Ishikawa (cell line): ENCODE data around the gene YPEL3.

Source experiments
- CEBPB ChIP-seq: IDR thresholded peaks from 2 replicates; pipeline ENCODE4 v1.6.1; 2012
- CREB1 ChIP-seq: IDR thresholded peaks from 2 replicates; pipeline ENCODE4 v1.6.1; 2012; ENCODE audit warnings: low read depth
- EGR1 ChIP-seq: IDR thresholded peaks from 2 replicates; pipeline ENCODE4 v1.6.1; 2012
- EP300 ChIP-seq: IDR thresholded peaks from 2 replicates; pipeline ENCODE4 v1.6.1; 2012; ENCODE audit warnings: borderline replicate concordance
- FOXM1 ChIP-seq: IDR thresholded peaks from 2 replicates; pipeline ENCODE4 v1.6.1; 2012; ENCODE audit warnings: low read depth, borderline replicate concordance
- MAX ChIP-seq: IDR thresholded peaks from 2 replicates; pipeline ENCODE4 v1.6.1; 2012
- NFIC ChIP-seq: IDR thresholded peaks from 2 replicates; pipeline ENCODE4 v1.6.1; 2012
- RAD21 ChIP-seq: IDR thresholded peaks from 2 replicates; pipeline ENCODE4 v1.6.1; 2012; ENCODE audit warnings: low read depth
- REST ChIP-seq: IDR thresholded peaks from 2 replicates; pipeline ENCODE4 v1.6.1; 2012; ENCODE audit warnings: low read depth, mild to moderate bottlenecking
- TAF1 ChIP-seq: IDR thresholded peaks from 2 replicates; pipeline ENCODE4 v1.6.1; 2012; ENCODE audit warnings: low read depth, mild to moderate bottlenecking
- TCF12 ChIP-seq: IDR thresholded peaks from 2 replicates; pipeline ENCODE4 v1.6.1; 2012; ENCODE audit warnings: low read depth
- TEAD4 ChIP-seq: IDR thresholded peaks from 2 replicates; pipeline ENCODE4 v1.6.1; 2012
- YY1 ChIP-seq: IDR thresholded peaks from 2 replicates; pipeline ENCODE4 v1.6.1; 2012; ENCODE audit warnings: low read depth
- ZBTB7A ChIP-seq: IDR thresholded peaks from 2 replicates; pipeline ENCODE4 v1.6.1; 2012; ENCODE audit warnings: low read depth
- TF ChIP-seq, protein P1 (sequence below): IDR thresholded peaks from 2 replicates; pipeline ENCODE4 v1.6.1; 2012

YPEL3 gene

DNA sequence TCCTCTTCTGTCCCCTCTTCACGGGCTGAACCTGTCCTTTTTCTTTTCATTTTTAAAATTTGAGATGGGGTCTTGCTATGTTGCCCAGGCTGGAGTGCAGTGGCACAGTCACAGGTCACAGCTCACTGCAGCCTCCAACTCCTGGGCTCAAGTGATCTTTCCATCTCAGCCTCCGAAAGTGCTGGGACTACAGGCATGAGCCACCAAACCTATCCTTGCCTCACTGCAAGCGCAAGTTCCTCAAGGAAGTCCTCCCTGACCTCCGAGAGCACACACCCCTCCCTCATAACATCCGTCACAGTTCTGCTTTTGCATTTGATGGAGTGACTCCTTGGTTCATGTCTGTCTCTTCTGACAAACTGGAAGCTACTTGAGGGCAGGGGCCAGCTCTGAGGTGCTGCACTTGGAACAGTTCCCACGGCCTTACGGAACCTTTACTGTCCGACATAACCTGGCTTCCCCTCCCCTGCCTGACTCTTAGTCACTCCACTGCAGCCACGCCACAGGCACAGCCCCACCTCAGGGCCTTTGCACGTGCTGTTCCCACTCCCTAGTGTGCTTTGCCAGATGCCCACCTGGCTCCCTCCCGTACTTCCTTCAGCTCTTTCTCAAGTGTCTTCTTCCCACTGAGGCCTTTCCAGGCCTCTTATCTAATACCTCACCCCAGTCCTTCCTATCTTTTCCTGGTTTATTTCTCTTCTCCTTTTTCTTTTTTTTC lies 8.7 kb downstream of the YPEL3 start:
- TF ChIP-seq MAX (no peak), YY1 (no peak), TAF1 (no peak), CEBPB (no peak), CREB1 (no peak), RAD21 (no peak), FOXM1 (no peak), REST (no peak), EGR1 (no peak), TCF12 (no peak), TEAD4 (no peak), NFIC (no peak), ZBTB7A (no peak), EP300 (no peak)
- TF ChIP-seq, protein P1, sequence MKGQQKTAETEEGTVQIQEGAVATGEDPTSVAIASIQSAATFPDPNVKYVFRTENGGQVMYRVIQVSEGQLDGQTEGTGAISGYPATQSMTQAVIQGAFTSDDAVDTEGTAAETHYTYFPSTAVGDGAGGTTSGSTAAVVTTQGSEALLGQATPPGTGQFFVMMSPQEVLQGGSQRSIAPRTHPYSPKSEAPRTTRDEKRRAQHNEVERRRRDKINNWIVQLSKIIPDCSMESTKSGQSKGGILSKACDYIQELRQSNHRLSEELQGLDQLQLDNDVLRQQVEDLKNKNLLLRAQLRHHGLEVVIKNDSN, result no peak

DNA sequence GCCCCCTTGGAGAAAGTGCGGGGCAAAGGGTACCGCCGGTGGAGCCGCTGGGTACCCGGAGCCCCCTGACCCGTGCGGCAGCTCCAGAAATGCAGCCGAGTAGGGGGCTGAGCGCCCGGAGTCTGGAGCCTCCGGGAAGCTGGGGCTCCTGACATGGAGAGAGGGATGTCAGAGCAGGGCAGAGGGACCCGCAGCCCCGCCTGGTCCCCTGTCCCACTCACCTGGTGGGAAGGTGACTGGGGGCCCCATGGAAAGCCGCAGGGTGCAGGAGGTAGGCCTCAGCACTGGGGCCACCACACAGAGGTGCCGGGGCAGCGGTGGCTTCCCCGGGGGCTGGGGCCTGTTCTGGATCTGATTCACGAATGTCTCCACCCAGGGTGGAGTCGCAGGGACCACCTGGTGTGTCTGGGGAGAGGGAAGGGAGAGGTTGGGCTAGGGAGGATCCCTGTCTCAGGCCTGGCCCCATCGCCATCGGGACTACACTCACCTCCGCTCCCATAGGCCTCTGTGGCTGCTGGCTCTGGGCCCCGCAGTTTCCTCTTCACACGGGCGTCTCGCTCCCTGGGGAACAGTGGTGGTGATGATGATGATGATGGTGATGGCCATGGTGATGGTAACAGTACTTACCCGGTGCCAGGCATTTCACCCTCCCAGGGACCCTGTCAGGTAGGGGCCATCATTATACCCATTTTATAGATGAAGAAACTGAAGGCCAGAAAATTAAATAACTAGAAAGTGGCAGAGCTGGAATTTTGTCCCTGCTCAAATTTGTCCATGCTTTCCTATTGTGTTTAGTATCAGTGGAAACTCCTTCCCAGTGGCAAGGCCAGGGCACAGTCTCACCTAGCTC lies 9.5 kb downstream of the YPEL3 start:
- TF ChIP-seq TEAD4 (no peak), NFIC (no peak), TAF1 (no peak), CEBPB (no peak), EGR1 (no peak), RAD21 (no peak), ZBTB7A (no peak), FOXM1 (no peak), TCF12 (no peak)
- TF ChIP-seq, protein P1, result no peak

DNA sequence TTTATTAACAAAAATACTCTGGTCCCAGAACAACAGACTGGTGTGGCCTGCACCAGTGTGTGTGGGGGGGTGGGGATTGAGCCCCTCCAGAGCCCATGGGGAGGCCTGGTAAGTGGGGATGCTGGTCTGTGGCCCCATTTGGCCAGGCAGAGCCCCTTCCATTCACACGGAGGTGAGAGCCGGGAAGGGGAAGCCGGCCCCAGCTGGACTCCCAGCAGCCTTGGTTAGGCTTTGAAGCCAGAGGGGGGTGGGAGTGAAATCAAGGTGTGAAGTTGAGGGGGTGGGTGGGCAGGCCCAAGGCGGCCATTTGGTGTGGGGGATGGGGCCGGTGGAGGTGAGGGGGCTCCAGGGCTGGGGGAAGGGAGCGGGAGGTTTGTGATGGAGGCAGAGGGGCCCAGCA lies 10.2 kb downstream of the YPEL3 start:
- TF ChIP-seq NFIC, result no peak

- TF ChIP-seq EP300 (no peak), CREB1 (no peak), TAF1 (no peak), FOXM1 (no peak), NFIC (no peak), EGR1 (no peak), TEAD4 (no peak), REST (no peak)
These were observed 10.8 kb downstream of the YPEL3 start for GRCh38 chr16:30085247-30085646.

DNA sequence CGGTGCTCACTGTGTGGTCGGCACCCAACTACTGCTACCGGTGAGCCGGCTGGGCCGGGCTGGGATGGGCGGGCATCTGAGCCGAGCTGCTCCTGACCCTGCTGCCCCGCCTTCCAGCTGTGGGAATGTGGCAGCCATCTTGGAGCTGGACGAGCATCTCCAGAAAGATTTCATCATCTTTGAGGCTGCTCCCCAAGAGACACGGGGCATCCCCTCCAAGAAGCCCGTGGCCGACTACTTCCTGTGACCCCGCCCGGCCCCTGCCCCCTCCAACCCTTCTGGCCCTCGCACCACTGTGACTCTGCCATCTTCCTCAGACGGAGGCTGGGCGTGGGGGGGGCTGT lies 11.2 kb downstream of the YPEL3 start:
- TF ChIP-seq YY1, result 0 out of 2 replicates have a peak, but pooled peaks have one; percentile 14
- no peak for TF ChIP-seq NFIC

- no peak for TF ChIP-seq ZBTB7A
- no peak for TF ChIP-seq TAF1
- no peak for TF ChIP-seq TCF12
- TF ChIP-seq RAD21, result no peak
- TF ChIP-seq FOXM1, result no peak
- TF ChIP-seq TEAD4, result no peak
- no peak for TF ChIP-seq NFIC
- TF ChIP-seq, protein P1, result no peak
- TF ChIP-seq YY1, result no peak
- no peak for TF ChIP-seq EGR1
These were observed 11.8 kb downstream of the YPEL3 start for GRCh38 chr16:30084096-30084815.
